H1 (cell line): ENCODE measurements around the gene SLC35G6. TPM values are rescaled to one million over a fixed set of nuclear protein-coding genes. Genes with fewer than 3 reads are reported as not detected.

Source experiments
- CTCF ChIA-PET: fragments of 300-600 bp; sonication (Branson Sonifier 250); formaldehyde crosslinking; loops from one replicate; lab custom pipeline; 2021; ENCODE audit not compliant: partially characterized antibody; lab: Charles Lee
- POLR2A ChIA-PET: fragments of 300-600 bp; sonication (Branson Sonifier 250); formaldehyde crosslinking; loops from one replicate; lab custom pipeline; 2021; ENCODE audit warnings: inconsistent platforms; ENCODE audit not compliant: partially characterized antibody; lab: Charles Lee
- DNase-seq, 2 experiments: peaks; one replicate each; pipeline versions ENCODE4 v3.0.0 to v3.0.0-alpha.2; 2010 to 2022; ENCODE audit warnings: low spot score in 2 of 2, low read depth in 1 of 2, mixed read lengths in 1 of 2
- FAIRE-seq: peaks from 2 replicates; lab custom pipeline; 2011; peaks lifted over from hg19 to GRCh38; lab: Jason Lieb, UNC
- H2AFZ ChIP-seq: 2 replicates; pipeline ENCODE4 v1.8.1; 2012; ENCODE audit warnings: low read length, inconsistent platforms
- H2AK5ac ChIP-seq: 2 replicates; pipeline ENCODE4 v1.6.1; 2013; ENCODE audit warnings: low read depth, low read length
- H2BK120ac ChIP-seq: replicated peaks from 2 replicates; pipeline ENCODE3; 2013; ENCODE audit warnings: low read depth, low read length, inconsistent platforms
- H2BK12ac ChIP-seq: 2 replicates; pipeline ENCODE4 v1.6.1; 2013; ENCODE audit warnings: low read depth, low read length
- H2BK15ac ChIP-seq: 2 replicates; pipeline ENCODE4 v1.6.1; 2013; ENCODE audit warnings: low read length
- H2BK20ac ChIP-seq: 2 replicates; pipeline ENCODE4 v1.6.1; 2013; ENCODE audit warnings: low read length
- H2BK5ac ChIP-seq: 2 replicates; pipeline ENCODE4 v1.6.1; 2013; ENCODE audit warnings: low read depth, low read length
- H3K14ac ChIP-seq: 2 replicates; pipeline ENCODE4 v1.6.1; 2013; ENCODE audit warnings: inconsistent platforms; ENCODE audit not compliant: insufficient read length
- H3K18ac ChIP-seq: 2 replicates; pipeline ENCODE4 v1.6.1; 2013; ENCODE audit warnings: low read length; ENCODE audit errors: extremely low read depth
- H3K23ac ChIP-seq: 2 replicates; pipeline ENCODE4 v1.6.1; 2013; ENCODE audit warnings: inconsistent platforms; ENCODE audit not compliant: insufficient read length
- H3K23me2 ChIP-seq: 2 replicates; pipeline ENCODE4 v1.6.1; 2013; ENCODE audit warnings: low read depth, low read length
- H3K27ac ChIP-seq: 2 replicates; pipeline ENCODE4 v1.6.1; 2011; ENCODE audit warnings: low read depth, low read length, inconsistent platforms
- H3K27me3 ChIP-seq, 4 experiments: replicated peaks in 1 of 4; 1 replicate in 1 of 4; 2 replicates in 3 of 4; pipeline versions ENCODE4 v1.6.1 to v1.8.1; 2011 to 2013; ENCODE audit warnings: low read length in 3 of 4, mild to moderate bottlenecking in 3 of 4, inconsistent platforms in 2 of 4, mixed read lengths in 2 of 4, moderate library complexity in 1 of 4; ENCODE audit not compliant: control insufficient read depth in 3 of 4, insufficient read depth in 3 of 4; ENCODE audit errors: extremely low read depth in 1 of 4
- H3K36me3 ChIP-seq, 4 experiments: 2 replicates each; pipeline versions ENCODE4 v1.6.1 to v1.8.1; 2011 to 2013; ENCODE audit warnings: mild to moderate bottlenecking in 4 of 4, low read length in 3 of 4, moderate library complexity in 2 of 4, control low read depth in 1 of 4, inconsistent platforms in 1 of 4; ENCODE audit not compliant: insufficient read depth in 4 of 4, control insufficient read depth in 2 of 4
- H3K4ac ChIP-seq: replicated peaks from 2 replicates; pipeline ENCODE3; 2013; ENCODE audit warnings: low read length, low read depth, mixed read lengths, inconsistent platforms; ENCODE audit not compliant: insufficient read length
- H3K4me1 ChIP-seq, 4 experiments: replicated peaks in 1 of 4; 1 replicate in 1 of 4; 2 replicates in 3 of 4; pipeline versions ENCODE4 v1.6.1 to v1.8.1; 2011 to 2013; ENCODE audit warnings: low read length in 3 of 4, inconsistent platforms in 2 of 4, mixed read lengths in 1 of 4; ENCODE audit not compliant: insufficient read depth in 4 of 4, control insufficient read depth in 3 of 4
- H3K4me2 ChIP-seq, 2 experiments: 2 replicates each; pipeline versions ENCODE4 v1.6.1 to v1.8.1; 2011 to 2013; ENCODE audit warnings: low read depth in 2 of 2, low read length in 2 of 2, control low read depth in 1 of 2, inconsistent platforms in 1 of 2, mild to moderate bottlenecking in 1 of 2; ENCODE audit not compliant: insufficient read depth in 1 of 2
- H3K4me3 ChIP-seq, 4 experiments: fragments of 200-600, 300-600 bp in 1 of 4; sonication (generic), shearing (Covaris generic), sonication (Bioruptor Twin) in 1 of 4; 2 replicates each; pipeline versions ENCODE4 v1.5.1 to v1.8.1; 2011 to 2016; ENCODE audit warnings: low read length in 4 of 4, low read depth in 3 of 4, control low read depth in 2 of 4, inconsistent platforms in 2 of 4, mild to moderate bottlenecking in 2 of 4, mixed read lengths in 1 of 4, moderate library complexity in 1 of 4; ENCODE audit not compliant: insufficient read depth in 2 of 4; ENCODE audit errors: extremely low read depth in 1 of 4
- H3K56ac ChIP-seq: replicated peaks from 2 replicates; pipeline ENCODE3; 2013; ENCODE audit warnings: low read depth, mild to moderate bottlenecking, mixed read lengths, low read length, inconsistent platforms; ENCODE audit not compliant: insufficient read length
- H3K79me1 ChIP-seq: 2 replicates; pipeline ENCODE4 v1.6.1; 2013; ENCODE audit warnings: low read depth, low read length, control low read depth
- H3K79me2 ChIP-seq, 2 experiments: 2 replicates each; pipeline versions ENCODE4 v1.6.1 to v1.8.1; 2012 to 2013; ENCODE audit warnings: low read length in 2 of 2, mild to moderate bottlenecking in 2 of 2, inconsistent platforms in 1 of 2; ENCODE audit not compliant: insufficient read depth in 2 of 2, control insufficient read depth in 1 of 2
- H3K9ac ChIP-seq, 4 experiments: replicated peaks in 1 of 4; 1 replicate in 1 of 4; 2 replicates in 3 of 4; pipeline versions ENCODE4 v1.6.1 to v1.8.1; 2011 to 2013; ENCODE audit warnings: low read depth in 3 of 4, low read length in 3 of 4, control low read depth in 2 of 4, mild to moderate bottlenecking in 2 of 4, moderate library complexity in 2 of 4, inconsistent platforms in 1 of 4; ENCODE audit errors: extremely low read depth in 1 of 4
- H3K9me3 ChIP-seq, 2 experiments: 2 replicates each; pipeline versions ENCODE4 v1.6.1 to v1.8.1; 2012 to 2013; ENCODE audit warnings: mild to moderate bottlenecking in 2 of 2, moderate library complexity in 2 of 2, control low read depth in 1 of 2, inconsistent platforms in 1 of 2, low read depth in 1 of 2, low read length in 1 of 2, mixed read lengths in 1 of 2; ENCODE audit not compliant: insufficient read depth in 2 of 2
- H4K20me1 ChIP-seq, 2 experiments: replicated peaks in 1 of 2; 2 replicates each; pipeline versions ENCODE3 to v1.8.1; 2011 to 2013; ENCODE audit warnings: inconsistent platforms in 2 of 2, low read length in 2 of 2, mild to moderate bottlenecking in 1 of 2; ENCODE audit not compliant: insufficient read depth in 2 of 2, control insufficient read depth in 1 of 2
- H4K5ac ChIP-seq: 2 replicates; pipeline ENCODE4 v1.6.1; 2013; ENCODE audit warnings: low read length, low read depth, mixed read lengths, inconsistent platforms; ENCODE audit not compliant: insufficient read length
- H4K8ac ChIP-seq: 2 replicates; pipeline ENCODE4 v1.8.0; 2013; ENCODE audit warnings: mild to moderate bottlenecking, moderate library complexity, low read length, inconsistent platforms; ENCODE audit not compliant: insufficient read depth; ENCODE audit errors: extremely low read depth
- H4K91ac ChIP-seq: replicated peaks from 2 replicates; pipeline ENCODE3; 2013; ENCODE audit warnings: low read length, mixed read lengths, inconsistent platforms; ENCODE audit not compliant: insufficient read length
- CHD2 ChIP-seq: IDR thresholded peaks from 2 replicates; pipeline ENCODE4 v1.6.1; 2012; ENCODE audit warnings: low read length, improper control_type of control experiment
- CTCF ChIP-seq, 3 experiments: IDR thresholded peaks; 1 replicate in 2 of 3; 2 replicates in 1 of 3; pipeline versions ENCODE4 v1.5.1 to v1.6.1; 2011; ENCODE audit warnings: low read length in 3 of 3, mild to moderate bottlenecking in 3 of 3, inconsistent platforms in 2 of 3, low read depth in 1 of 3, moderate library complexity in 1 of 3; ENCODE audit not compliant: insufficient read depth in 1 of 3; ENCODE audit errors: control extremely low read depth in 1 of 3
- POU5F1 ChIP-seq: IDR thresholded peaks from 2 replicates; pipeline ENCODE4 v1.6.1; 2011; ENCODE audit warnings: low read depth, mild to moderate bottlenecking, low read length, moderate library complexity
- RAD21 ChIP-seq, 2 experiments: IDR thresholded peaks in 1 of 2; conservative IDR thresholded peaks in 1 of 2; 2 replicates each; pipeline ENCODE4 v1.6.1; 2011; ENCODE audit warnings: low read depth in 2 of 2, low read length in 2 of 2, improper control_type of control experiment in 1 of 2, inconsistent platforms in 1 of 2, mild to moderate bottlenecking in 1 of 2, moderate library complexity in 1 of 2
- SP2 ChIP-seq: IDR thresholded peaks from 2 replicates; pipeline ENCODE4 v1.6.1; 2012; ENCODE audit warnings: mild to moderate bottlenecking, low read length, inconsistent platforms
- USF2 ChIP-seq: IDR thresholded peaks from 2 replicates; pipeline ENCODE4 v1.6.1; 2011; ENCODE audit warnings: low read length, improper control_type of control experiment
- WGBS, 2 experiments: shearing (Covaris generic) in 1 of 2; methylation state at CpG; one replicate each; pipeline versions ENCODE4 v1.1.6 to v1.1.7; 2013 to 2015; ENCODE audit warnings: low lambda C conversion rate in 2 of 2, mixed read lengths in 2 of 2, inconsistent platforms in 1 of 2, low coverage in 1 of 2, missing lambda C conversion rate in 1 of 2; ENCODE audit not compliant: insufficient replicate concordance in 2 of 2, insufficient coverage in 1 of 2, insufficient read length in 1 of 2; ENCODE audit errors: extremely low coverage in 1 of 2, missing lambda C conversion rate in 1 of 2; 5-methylcytosine and 5-hydroxymethylcytosine counted together
- polyA plus RNA-seq, 7 experiments: library from polyadenylated mRNA; depleted of rRNA in 3 of 7; stranded (reverse) in 5 of 7; unstranded in 2 of 7; fragments of >200 nt in 5 of 7; fragments of 200-250 nt in 2 of 7; gene quantifications; 1 replicate in 5 of 7; 2 replicates in 1 of 7; 4 replicates in 1 of 7; pipeline versions ENCODE4 v1.2.1 to v1.2.3, GENCODE V29; 2011 to 2013; ENCODE audit warnings: missing spikeins in 2 of 7, mixed read lengths in 2 of 7
- total RNA-seq: library from RNA; stranded (reverse); fragmentation: NEBNext Ultra II Directional; extraction: Animal tissue kit (Norgen Biotek cat#: 25700); gene quantifications from 2 replicates; pipeline ENCODE4 v1.2.1, GENCODE V29; 2021

Gene SLC35G6
- total and polyA plus RNA-seq, 2 of the 8 experiments (the other 6 are each of a cell fraction or from before 2014, with no cell fraction given): 0.05 TPM; not detected in 1

- H3K23ac ChIP-seq: no peak overlapping the region
- no peak overlapping the region for H2AFZ ChIP-seq
- H3K79me1 ChIP-seq: no peaks in the 10 kb centered on the region; the same call in 1 of the 2 replicates
- TF ChIP-seq POU5F1 (no peak), RAD21 (IDR thresholded peaks at IDR 0.05 in 1 of 2, conservative IDR thresholded peaks at IDR 0.05 in 1 of 2; ENCODE audit: low read depth in 2 of 2, low read length in 2 of 2) (no peak), CHD2 (no peak), USF2 (no peak), SP2 (no peak), CTCF (IDR thresholded peaks at IDR 0.05; ENCODE audit: control extremely low read depth in 1 of 3, insufficient read depth in 1 of 3, low read depth in 1 of 3, low read length in 3 of 3) (no peak)
- H4K91ac ChIP-seq: no peak overlapping the region
- H2BK15ac ChIP-seq: no peak overlapping the region
- H3K27me3 ChIP-seq: no peaks in the 10 kb centered on the region
- H3K79me2 ChIP-seq: no peaks in the 10 kb centered on the region
- no peak overlapping the region for H4K5ac ChIP-seq
- H3K4ac ChIP-seq: no peak overlapping the region
- H3K56ac ChIP-seq: no peak overlapping the region
- POLR2A ChIA-PET: interaction anchor here (0.6 to 3.8 kb wide), 10 partner anchors 9 to 73 kb away, joined by 3 to 17 read pairs (median 4); partner anchors contain the start of genes MPDU1 and TNFSF13
- H2BK20ac ChIP-seq: no peak overlapping the region
- CTCF ChIA-PET: interaction anchor here (0.7 to 11.8 kb wide), 14 partner anchors 10 to 166 kb away, joined by 3 to 251 read pairs (median 10); partner anchors contain the start of genes SENP3, SOX15, TMEM95 and TNFSF13
- WGBS, 2 experiments: 93% methylated on average over 13 of the region's 13 CpGs; no CpG with 5 or more reads in 1 of the 2 experiments
- peaks cover 0 to 15% of the 10 kb centered on the region in 2 experiments for H4K20me1 ChIP-seq
- no peak overlapping the region for H3K18ac ChIP-seq
- H2AK5ac ChIP-seq: no peak overlapping the region
- no peak overlapping the region for H3K4me3 ChIP-seq
- no peaks in the 10 kb centered on the region for H3K4me1 ChIP-seq
- FAIRE-seq (no peak), DNase-seq (no peak)
- no peak overlapping the region for H3K4me2 ChIP-seq
- H3K9ac ChIP-seq: no peak overlapping the region
- H2BK5ac ChIP-seq: no peak overlapping the region
- H4K8ac ChIP-seq: no peak overlapping the region; the same call in 1 of the 2 replicates
- H3K27ac ChIP-seq: no peak overlapping the region
- H2BK120ac ChIP-seq: no peak overlapping the region
- H3K23me2 ChIP-seq: peaks cover 5% of the 10 kb centered on the region; the same call in 1 of the 2 replicates
- H3K9me3 ChIP-seq: no peaks in the 10 kb centered on the region
- no peak overlapping the region for H3K14ac ChIP-seq
- no peak overlapping the region for H2BK12ac ChIP-seq
- H3K36me3 ChIP-seq: peaks cover 20 to 31% (median 30%) of the 10 kb centered on the region in 4 experiments
Observed at GRCh38 chr17:7515911-7516610, 34.8 kb downstream of the SLC35G6 start.
